Suprapubic skin (tissue), 4 donors: Measurements from ENCODE around the gene GZF1.

Experiments used
- POLR2A ChIP-seq, 2 donors: fragments of 450-650 bp; IDR thresholded peaks; one replicate each; pipeline ENCODE4 v1.6.1; 2017; ENCODE audit warnings: antibody characterized with exemption in 2 of 2, mild to moderate bottlenecking in 2 of 2, moderate library complexity in 2 of 2
- POLR2AphosphoS5 ChIP-seq, 3 donors: sonication (generic); formaldehyde crosslinking; IDR thresholded peaks; one replicate each; pipeline ENCODE4 v1.6.1; 2017; ENCODE audit warnings: antibody characterized with exemption in 3 of 3
- TF ChIP-seq, protein P1 (sequence below), 2 donors: fragments of 200-600 bp in 1 of 2; fragments of 450-650 bp in 1 of 2; sonication (generic) in 1 of 2; IDR thresholded peaks; one replicate each; pipeline ENCODE4 v1.5.1; 2016 to 2019; ENCODE audit warnings: antibody characterized with exemption in 2 of 2, mild to moderate bottlenecking in 1 of 2, moderate library complexity in 1 of 2

DNA sequence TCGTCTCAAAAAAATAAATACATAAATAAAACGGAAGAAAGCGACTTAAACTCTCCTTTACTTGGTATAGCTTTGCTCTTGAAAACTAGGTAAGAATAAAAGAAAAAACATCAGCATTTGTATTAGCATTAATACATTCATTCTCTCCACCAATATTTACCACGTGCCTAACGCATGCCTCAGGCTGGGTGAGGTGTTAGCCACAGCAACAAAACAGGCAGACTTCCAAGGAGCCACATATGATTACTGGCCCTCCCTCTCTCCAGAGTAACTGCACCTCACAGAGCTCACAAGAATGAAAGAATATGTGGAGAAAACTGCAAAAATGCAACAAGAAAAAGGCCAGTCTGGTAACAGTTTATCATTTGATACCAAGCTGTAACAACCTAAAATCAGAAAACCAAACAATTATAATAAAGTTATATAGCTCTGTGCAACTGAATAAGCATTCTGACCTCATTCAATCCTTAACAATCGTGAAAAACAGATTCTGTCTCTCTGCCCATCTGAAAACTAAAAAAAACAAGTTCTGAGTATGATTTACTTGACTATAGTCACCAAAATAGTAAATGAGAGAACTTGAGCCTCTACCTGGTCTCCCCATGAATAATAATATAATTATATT, 54.1 kb downstream of the GZF1 start:
- TF ChIP-seq, protein P1, sequence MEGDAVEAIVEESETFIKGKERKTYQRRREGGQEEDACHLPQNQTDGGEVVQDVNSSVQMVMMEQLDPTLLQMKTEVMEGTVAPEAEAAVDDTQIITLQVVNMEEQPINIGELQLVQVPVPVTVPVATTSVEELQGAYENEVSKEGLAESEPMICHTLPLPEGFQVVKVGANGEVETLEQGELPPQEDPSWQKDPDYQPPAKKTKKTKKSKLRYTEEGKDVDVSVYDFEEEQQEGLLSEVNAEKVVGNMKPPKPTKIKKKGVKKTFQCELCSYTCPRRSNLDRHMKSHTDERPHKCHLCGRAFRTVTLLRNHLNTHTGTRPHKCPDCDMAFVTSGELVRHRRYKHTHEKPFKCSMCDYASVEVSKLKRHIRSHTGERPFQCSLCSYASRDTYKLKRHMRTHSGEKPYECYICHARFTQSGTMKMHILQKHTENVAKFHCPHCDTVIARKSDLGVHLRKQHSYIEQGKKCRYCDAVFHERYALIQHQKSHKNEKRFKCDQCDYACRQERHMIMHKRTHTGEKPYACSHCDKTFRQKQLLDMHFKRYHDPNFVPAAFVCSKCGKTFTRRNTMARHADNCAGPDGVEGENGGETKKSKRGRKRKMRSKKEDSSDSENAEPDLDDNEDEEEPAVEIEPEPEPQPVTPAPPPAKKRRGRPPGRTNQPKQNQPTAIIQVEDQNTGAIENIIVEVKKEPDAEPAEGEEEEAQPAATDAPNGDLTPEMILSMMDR (IDR thresholded peaks at IDR 0.05) = no peak
- TF ChIP-seq POLR2AphosphoS5 (IDR thresholded peaks at IDR 0.05) (no peak), POLR2A (IDR thresholded peaks at IDR 0.05) (no peak)
